IgD-negative memory B cell (primary cell): Measurements from ENCODE around the gene TTLL11. TPM values are rescaled to one million over a fixed set of nuclear protein-coding genes. Genes with fewer than 3 reads are reported as not detected.
"Not testable (repeated sequence)": the region's sequence is repeated elsewhere in the genome, so short reads cannot be mapped to it uniquely, and the experiment has no call there.

ENCODE experiments used
- H3K27ac Mint-ChIP-seq, 3 donors: one replicate each; pipeline ENCODE4 v1.8.0; 2020 to 2022; ENCODE audit warnings: mild to moderate bottlenecking in 3 of 3, mixed read lengths in 3 of 3, moderate library complexity in 1 of 3
- H3K27me3 Mint-ChIP-seq: one replicate; pipeline ENCODE4 v1.8.0; 2021; ENCODE audit warnings: mixed read lengths
- H3K36me3 Mint-ChIP-seq: one replicate; pipeline ENCODE4 v1.8.0; 2020; ENCODE audit warnings: mild to moderate bottlenecking, mixed read lengths
- H3K4me1 Mint-ChIP-seq, 3 donors: one replicate each; pipeline ENCODE4 v1.8.0; 2020 to 2022; ENCODE audit warnings: mixed read lengths in 3 of 3, mild to moderate bottlenecking in 1 of 3
- H3K4me3 Mint-ChIP-seq, 4 donors: one replicate each; pipeline ENCODE4 v1.8.0; 2020 to 2022; ENCODE audit warnings: mild to moderate bottlenecking in 4 of 4, mixed read lengths in 4 of 4, moderate library complexity in 3 of 4
- H3K9me3 Mint-ChIP-seq, 3 donors: one replicate each; pipeline ENCODE4 v1.8.0; 2020 to 2021; ENCODE audit warnings: mixed read lengths in 3 of 3, mild to moderate bottlenecking in 1 of 3
- polyA plus RNA-seq: library from polyadenylated mRNA; unstranded; fragments of 300-500 nt; fragmentation: Illumina TruSeq; gene quantifications from one replicate; pipeline ENCODE4 v1.2.3, GENCODE V29; 2021

The TTLL11 gene
- polyA plus RNA-seq, 1 donor from 2014 or later, result 6.0 TPM

DNA sequence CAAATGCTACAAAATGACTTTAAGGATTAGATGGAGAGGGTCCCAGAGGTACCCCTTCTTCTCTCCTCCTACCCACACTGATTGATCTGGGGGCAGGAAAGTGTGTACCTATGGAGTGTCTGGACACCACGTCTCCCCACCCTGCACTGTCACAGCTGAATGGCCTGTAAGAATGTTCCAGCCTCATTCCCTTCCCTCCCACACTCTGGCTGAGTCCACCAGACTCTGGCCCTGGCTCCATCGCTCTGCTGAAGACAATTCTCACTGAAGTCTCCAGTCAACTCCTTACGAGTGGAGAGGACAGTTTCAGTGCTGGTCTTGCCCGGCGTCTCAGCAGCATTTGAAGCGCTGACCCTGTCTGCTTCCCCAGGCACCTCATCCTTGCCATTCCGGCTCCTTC is 105.8 kb downstream of the TTLL11 start:
- Mint-ChIP-seq H3K36me3 (peaks cover 6% of the 10 kb centered on the region), H3K4me1 (peaks cover 0 to 1% (median 0%) of the 10 kb centered on the region in 3 donors), H3K27ac (no peak overlapping the region), H3K9me3 (no peaks in the 10 kb centered on the region), H3K27me3 (no peaks in the 10 kb centered on the region), H3K4me3 (no peak overlapping the region)

DNA sequence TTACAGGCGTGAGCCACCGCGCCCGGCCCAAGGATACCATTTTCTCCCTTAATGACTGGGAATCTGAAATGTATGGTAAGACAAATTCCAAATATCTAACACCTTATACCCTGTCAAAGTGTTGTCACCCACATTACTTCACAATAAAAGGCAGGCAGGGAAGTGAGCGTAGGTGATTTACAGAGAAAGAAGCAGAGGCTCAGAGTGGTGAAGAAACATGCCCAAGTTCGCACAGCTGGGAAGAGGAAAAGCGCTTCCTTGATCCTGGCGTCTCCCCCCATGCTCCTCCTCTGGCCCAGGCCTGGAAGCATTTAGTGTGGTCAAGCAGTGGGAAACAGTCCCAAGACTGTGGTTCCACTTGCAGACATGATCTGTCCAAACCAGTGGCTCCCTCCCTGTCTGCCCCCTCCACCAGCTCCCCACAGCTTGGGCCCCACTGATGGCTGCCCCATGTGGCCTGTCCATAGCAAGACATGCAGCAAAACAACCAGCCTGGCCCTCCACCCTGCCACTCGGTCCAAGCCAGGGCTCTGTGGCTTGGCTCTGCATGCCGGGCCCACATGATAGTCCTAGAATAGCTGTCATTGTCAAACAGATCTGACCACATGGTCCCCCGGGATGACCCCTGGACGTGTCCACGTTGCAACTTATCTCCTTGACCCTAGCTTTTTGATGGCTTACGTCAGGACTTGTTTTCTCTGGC is 107.2 kb downstream of the TTLL11 start:
- H3K27ac Mint-ChIP-seq, result no peak overlapping the region
- H3K4me3 Mint-ChIP-seq, result no peak overlapping the region
- no peaks in the 10 kb centered on the region for H3K27me3 Mint-ChIP-seq
- H3K36me3 Mint-ChIP-seq, result peaks cover 13% of the 10 kb centered on the region
- peaks cover 0 to 5% (median 3%) of the 10 kb centered on the region in 3 donors for H3K9me3 Mint-ChIP-seq
- H3K4me1 Mint-ChIP-seq, result no peaks in the 10 kb centered on the region

DNA sequence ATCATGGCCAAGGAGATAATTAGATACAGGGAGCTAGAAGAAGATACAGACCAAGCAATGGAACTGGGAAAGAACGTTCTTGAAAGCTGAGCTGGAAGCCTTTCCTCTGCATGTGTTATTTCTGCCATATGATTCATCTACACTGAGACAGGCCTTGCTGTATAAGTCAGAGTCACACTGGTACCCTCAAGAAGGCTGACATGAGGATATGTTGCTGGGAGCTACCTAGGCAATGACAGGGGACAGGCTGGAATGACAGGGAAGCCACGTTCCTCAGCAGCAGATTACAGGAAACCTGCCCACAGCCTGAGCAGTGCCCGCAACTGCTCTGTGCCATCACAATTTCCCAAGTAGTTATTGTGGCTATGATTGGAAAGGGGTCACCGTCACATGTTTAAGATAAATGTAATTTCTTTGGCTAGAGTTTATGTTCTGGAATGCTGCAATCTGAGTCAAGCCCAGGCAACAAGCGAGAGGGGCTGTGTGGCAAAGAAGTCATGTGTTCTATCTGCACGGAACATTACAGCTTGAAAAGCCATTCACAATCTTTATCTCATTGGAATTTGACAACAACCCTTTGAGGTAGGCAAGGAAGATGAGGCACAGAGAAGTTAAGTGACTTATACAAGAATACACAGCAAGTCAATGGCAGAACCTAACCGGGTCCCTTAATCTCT is 108.2 kb downstream of the TTLL11 start:
- Mint-ChIP-seq H3K4me3 (no peak overlapping the region), H3K36me3 (peaks cover 13% of the 10 kb centered on the region), H3K27ac (no peak overlapping the region), H3K9me3 (peaks cover 2 to 8% (median 3%) of the 10 kb centered on the region in 3 donors), H3K27me3 (no peaks in the 10 kb centered on the region), H3K4me1 (no peaks in the 10 kb centered on the region)

DNA sequence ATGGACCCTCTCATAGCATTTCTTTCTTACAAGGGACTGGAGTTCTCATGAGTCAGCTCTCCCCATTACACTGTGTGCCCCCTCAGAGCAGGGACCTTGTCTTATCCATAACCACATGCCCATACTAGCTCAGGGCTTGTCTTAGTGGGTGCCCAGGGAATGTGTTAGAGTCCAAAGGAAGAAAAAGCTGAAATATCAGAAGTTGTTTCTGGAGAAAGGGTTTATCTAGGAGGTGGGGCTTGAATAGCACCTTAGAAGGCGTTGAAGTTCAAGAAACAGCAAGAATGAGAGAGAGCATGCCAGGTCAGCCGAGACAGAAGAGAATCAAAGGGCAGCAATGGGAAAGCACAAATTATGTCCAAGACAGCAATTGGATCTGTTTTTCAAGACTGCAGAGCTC is 109.4 kb downstream of the TTLL11 start:
- Mint-ChIP-seq H3K36me3 (peaks cover 13% of the 10 kb centered on the region), H3K4me1 (no peaks in the 10 kb centered on the region), H3K9me3 (peaks cover 3 to 8% (median 6%) of the 10 kb centered on the region in 3 donors), H3K27me3 (no peaks in the 10 kb centered on the region), H3K4me3 (no peak overlapping the region), H3K27ac (no peak overlapping the region)

DNA sequence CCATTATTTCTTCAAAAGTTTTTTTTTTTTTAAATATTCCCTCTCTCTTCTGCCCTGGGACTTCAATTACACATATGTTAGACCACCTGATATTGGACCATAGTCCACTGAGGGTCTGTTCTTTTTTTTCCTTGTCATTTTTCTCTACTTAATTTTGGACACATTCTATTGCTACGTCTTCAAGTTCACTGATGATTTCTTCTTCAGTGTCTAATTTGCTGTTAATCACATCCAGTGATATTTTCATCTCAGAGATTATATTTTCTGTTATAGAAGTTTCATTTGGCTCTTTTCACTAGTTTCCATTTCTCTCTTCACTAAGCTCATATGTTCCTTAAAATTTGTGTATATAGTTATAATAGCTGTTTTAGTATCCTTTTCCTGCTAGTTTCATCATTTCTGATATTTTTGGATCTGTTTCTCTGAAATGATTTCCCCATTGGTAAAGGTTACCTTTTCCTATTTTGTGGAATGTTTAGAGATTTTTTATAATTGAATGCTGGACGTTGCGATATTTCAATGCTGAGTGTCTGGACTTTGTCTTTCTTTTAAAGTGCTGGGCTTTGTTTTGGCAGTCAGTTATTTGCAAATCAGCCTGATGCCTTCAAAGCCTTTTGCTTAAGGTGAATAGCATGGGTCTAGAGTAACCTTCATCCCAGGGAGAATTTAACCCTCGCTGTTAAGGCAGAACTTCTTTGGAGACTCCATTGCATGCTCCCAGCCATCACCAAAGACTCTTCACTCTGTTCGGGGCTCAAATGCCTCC is 111.8 kb downstream of the TTLL11 start:
- Mint-ChIP-seq H3K4me1 (no peaks in the 10 kb centered on the region), H3K4me3 (no peak overlapping the region), H3K27me3 (no peaks in the 10 kb centered on the region), H3K9me3 (peaks cover 3 to 8% (median 6%) of the 10 kb centered on the region in 3 donors), H3K36me3 (peaks cover 10% of the 10 kb centered on the region), H3K27ac (no peak overlapping the region)

DNA sequence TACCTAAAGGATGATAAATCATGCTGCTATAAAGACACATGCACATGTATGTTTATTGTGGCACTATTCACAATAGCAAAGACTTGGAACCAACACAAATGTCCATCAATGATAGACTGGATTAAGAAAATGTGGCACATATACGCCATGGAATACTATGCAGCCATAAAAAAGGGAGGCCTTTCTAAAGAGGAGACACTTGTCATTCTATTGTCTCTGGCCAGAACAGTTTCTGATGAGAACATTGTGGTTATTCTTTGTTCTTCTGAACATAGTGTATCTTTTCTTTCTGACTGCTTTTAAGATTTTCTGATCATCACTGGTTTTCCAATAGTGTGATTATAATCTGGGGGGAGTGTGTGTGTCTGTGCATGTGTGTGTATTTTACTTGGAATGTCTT is 112.4 kb downstream of the TTLL11 start:
- H3K36me3 Mint-ChIP-seq, result peaks cover 12% of the 10 kb centered on the region
- H3K4me1 Mint-ChIP-seq, H3K9me3 Mint-ChIP-seq, H3K4me3 Mint-ChIP-seq, H3K27ac Mint-ChIP-seq, H3K27me3 Mint-ChIP-seq: not testable (repeated sequence)

DNA sequence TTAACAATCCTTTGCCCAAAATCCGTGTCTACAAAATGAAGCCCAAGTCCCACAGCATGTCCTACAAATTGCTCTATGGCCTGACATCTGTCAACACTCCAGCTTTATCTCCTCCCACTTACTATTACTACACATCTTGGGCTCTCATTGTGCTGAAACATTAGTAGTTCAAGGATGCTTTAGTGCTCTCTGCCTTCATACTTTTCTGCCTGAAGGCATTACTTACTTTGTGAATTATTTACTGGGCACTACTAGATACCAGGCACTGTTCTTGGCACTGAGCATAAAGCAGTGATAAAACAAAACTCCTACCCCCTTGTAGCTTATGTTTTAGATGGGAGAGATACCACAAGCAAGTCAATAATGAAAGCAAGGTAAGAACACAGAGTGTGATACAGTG is 113.4 kb downstream of the TTLL11 start:
- no peaks in the 10 kb centered on the region for H3K27me3 Mint-ChIP-seq

DNA sequence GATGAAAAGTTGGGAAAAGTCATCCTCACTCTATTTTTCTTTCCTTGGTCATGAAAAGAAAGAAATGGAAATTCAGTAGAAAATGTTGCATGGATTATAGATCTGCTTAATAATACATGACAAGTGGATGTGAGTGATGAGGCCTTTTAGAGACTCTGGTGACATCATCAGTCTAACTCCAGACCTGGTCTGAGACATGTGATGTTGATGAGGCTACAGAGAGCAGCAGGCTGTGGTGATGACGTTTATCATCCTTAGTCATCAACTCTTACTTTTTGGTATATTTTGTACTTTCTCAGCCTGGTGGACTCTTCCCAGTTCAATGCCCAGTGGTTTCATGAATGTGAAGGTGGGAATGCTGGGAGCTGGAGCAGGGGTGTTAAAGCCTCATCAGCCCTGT is 116.4 kb downstream of the TTLL11 start:
- Mint-ChIP-seq H3K27me3 (no peaks in the 10 kb centered on the region), H3K9me3 (peaks cover 5 to 10% (median 8%) of the 10 kb centered on the region in 3 donors), H3K27ac (no peak overlapping the region), H3K36me3 (peaks cover 11% of the 10 kb centered on the region), H3K4me3 (no peak overlapping the region), H3K4me1 (peaks cover 6 to 14% (median 7%) of the 10 kb centered on the region in 3 donors)

More for the DNA sequence above, 113.4 kb downstream of the TTLL11 start:
- Mint-ChIP-seq H3K9me3 (peaks cover 3 to 8% (median 6%) of the 10 kb centered on the region in 3 donors), H3K36me3 (peaks cover 15% of the 10 kb centered on the region), H3K4me1 (no peaks in the 10 kb centered on the region), H3K27ac (no peak overlapping the region), H3K4me3 (no peak overlapping the region)

DNA sequence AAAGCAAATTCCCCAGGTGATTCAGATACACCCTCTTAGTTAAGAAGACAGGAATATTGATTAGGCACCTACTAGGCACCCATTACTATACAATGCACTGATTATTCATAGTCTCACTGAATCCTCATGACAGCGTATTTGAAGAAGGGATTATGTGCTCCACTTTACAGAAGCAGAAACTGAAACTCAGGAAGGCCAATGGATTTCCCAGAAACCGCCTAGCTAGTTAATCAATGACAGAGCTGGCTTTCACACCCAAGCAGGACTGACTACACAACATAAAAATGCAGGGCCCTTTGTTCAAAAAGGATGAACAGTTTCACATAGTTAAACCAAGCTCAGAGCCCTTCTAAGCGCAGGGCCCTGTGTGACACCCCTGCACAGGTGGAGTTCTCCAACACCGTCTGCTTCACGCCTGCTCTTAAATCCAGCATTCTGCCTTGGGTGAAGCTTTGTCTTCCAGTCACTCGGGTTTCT is 117.3 kb downstream of the TTLL11 start:
- Mint-ChIP-seq H3K27me3 (no peaks in the 10 kb centered on the region), H3K9me3 (peaks cover 2 to 9% (median 3%) of the 10 kb centered on the region in 3 donors), H3K36me3 (peaks cover 9% of the 10 kb centered on the region), H3K4me3 (no peak overlapping the region), H3K27ac (no peak overlapping the region), H3K4me1 (peaks cover 6 to 14% (median 7%) of the 10 kb centered on the region in 3 donors)

DNA sequence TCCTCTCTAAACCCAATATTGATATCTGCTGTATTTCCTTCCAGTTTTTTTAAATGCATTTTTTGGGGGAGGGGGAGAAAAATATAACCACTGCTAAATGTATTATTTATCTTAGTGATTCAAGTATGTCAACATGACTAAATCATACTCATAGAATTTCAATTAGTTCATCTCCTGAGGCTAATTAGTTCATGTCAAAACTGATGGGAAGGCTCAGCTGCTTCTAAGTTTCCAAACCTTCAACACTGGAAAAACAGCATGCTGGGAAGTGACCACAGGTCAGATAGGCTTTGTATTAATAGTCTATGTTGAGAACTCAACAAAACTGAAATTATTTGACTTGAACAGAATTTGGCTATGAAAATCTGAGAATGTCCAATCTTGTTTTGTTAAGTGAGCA is 118.7 kb downstream of the TTLL11 start:
- Mint-ChIP-seq H3K27me3 (peaks cover 2% of the 10 kb centered on the region), H3K9me3 (peaks cover 0 to 5% (median 5%) of the 10 kb centered on the region in 3 donors), H3K36me3 (peaks cover 9% of the 10 kb centered on the region), H3K4me3 (no peak overlapping the region), H3K27ac (no peak overlapping the region), H3K4me1 (peaks cover 6 to 14% (median 7%) of the 10 kb centered on the region in 3 donors)

DNA sequence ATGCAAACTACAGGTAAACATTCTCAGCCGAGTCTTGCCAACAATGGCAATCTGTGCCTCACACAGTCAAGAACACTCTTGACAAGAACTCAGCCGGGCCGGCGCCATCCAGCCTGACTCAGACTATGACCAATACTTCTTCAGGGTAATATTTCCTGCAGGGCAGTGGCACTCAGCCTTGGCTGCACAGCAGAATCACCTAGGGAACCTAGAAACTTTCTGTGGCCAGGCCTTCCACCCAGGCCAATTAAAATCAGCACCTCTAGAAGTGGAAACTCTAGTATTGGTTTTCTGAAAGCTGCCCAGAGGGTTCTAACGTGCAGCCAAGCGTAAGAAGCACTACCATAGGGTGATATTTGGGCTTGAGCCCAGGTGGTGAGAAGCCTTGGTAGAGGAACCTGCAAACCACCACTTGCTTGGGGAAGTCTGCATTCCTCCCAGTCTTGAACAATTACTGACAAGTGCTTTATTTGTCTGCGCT is 120.6 kb downstream of the TTLL11 start:
- H3K4me1 Mint-ChIP-seq, result peaks cover 6 to 14% (median 7%) of the 10 kb centered on the region in 3 donors
- peaks cover 13% of the 10 kb centered on the region for H3K36me3 Mint-ChIP-seq
- no peak overlapping the region for H3K27ac Mint-ChIP-seq
- H3K4me3 Mint-ChIP-seq, result peak overlapping the region in 1 of 4 donors; percentile 37
- peaks cover 0 to 5% (median 4%) of the 10 kb centered on the region in 3 donors for H3K9me3 Mint-ChIP-seq
- H3K27me3 Mint-ChIP-seq, result peaks cover 2% of the 10 kb centered on the region

DNA sequence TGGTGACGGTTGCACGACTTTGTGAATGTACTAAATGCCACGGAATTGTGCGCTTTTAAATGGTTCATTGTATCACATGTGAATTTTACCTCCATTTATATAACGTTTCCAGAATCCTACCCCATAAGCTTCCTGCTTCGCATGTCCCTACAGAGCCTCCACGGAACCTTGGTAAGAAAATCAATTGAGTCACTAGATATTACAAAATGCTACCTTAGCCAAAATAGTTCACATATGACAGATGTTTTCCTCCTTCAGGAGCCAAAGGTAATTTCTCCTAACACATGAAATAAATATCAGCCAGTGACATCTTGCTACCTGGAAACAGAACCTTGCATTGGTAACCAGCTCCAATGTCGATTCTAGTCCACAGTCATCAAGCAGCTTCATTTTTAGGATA is 125.1 kb downstream of the TTLL11 start:
- Mint-ChIP-seq H3K4me3 (no peak overlapping the region), H3K36me3 (peaks cover 8% of the 10 kb centered on the region), H3K9me3 (peaks cover 0 to 6% (median 4%) of the 10 kb centered on the region in 3 donors), H3K27me3 (peaks cover 2% of the 10 kb centered on the region), H3K27ac (no peak overlapping the region), H3K4me1 (peaks cover 4 to 11% (median 7%) of the 10 kb centered on the region in 3 donors)

DNA sequence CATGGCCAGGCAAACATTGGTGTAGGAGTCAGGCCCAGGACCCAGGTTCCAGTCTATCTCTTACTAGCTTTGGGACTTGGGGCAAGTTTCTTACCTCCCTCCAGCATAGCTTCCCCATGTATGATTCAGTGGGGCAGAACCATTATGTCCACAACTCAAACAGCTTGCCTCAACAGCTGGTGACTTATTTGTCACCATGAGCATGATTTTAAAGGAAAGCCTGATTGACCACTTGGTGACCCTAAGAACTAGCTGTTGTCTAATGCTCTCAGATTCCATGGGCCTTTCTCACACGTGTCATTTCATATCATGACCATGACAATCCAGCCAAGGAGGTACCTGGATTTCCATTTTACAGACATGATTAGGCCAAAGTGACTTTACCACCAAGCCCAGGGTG is 126.4 kb downstream of the TTLL11 start:
- Mint-ChIP-seq H3K9me3 (peaks cover 0 to 4% (median 0%) of the 10 kb centered on the region in 3 donors), H3K36me3 (peaks cover 8% of the 10 kb centered on the region), H3K27ac (no peak overlapping the region), H3K4me3 (no peak overlapping the region), H3K4me1 (no peaks in the 10 kb centered on the region), H3K27me3 (peaks cover 2% of the 10 kb centered on the region)

DNA sequence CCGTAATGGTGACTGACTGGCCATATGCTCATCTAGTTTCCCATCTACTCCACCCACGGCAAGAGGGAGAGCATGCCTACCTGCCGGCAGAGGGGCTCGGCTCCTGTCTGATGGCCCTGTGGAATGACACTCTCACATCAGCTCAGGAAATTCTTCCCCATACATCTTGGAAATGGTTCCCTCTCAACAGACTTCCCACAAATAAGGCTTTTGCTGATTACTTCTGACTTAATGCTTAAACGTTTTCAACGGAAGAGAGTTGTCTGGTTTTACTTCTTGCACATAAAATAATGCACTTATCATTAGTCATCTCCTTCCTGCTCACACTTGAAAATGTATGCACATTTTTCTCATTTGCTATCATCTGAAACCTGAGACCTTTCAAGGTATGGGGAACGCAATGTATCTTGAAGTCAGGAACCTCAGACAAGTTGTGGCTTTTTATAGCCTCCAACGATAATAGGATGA is 129.5 kb downstream of the TTLL11 start:
- Mint-ChIP-seq H3K27ac (no peak overlapping the region), H3K4me3 (no peak overlapping the region), H3K27me3 (no peaks in the 10 kb centered on the region)

DNA sequence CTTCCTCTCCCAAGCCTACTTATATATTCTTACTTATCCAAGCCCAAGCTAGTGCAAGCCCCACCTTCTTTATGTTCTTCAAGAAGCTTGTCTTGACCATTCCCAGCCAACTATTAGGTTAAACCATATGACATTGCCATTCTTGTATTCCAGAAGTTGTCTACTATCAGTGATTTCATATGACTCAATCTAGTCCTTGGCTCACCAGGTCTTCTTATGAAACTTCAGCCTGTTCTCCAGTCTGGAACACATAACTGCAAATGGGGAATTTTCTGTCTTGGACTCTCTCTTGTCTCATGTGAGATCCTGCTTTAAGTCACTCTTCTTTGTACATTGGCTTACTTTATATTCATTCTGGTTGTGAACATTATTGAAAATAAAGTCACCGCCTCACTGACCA is 130.7 kb downstream of the TTLL11 start:
- H3K27ac Mint-ChIP-seq, result no peak overlapping the region
- H3K4me1 Mint-ChIP-seq, result no peaks in the 10 kb centered on the region
- peaks cover 3% of the 10 kb centered on the region for H3K36me3 Mint-ChIP-seq
- H3K9me3 Mint-ChIP-seq, result peaks cover 0 to 2% (median 0%) of the 10 kb centered on the region in 3 donors
- no peak overlapping the region for H3K4me3 Mint-ChIP-seq
- no peaks in the 10 kb centered on the region for H3K27me3 Mint-ChIP-seq

More for the DNA sequence above, 129.5 kb downstream of the TTLL11 start:
- Mint-ChIP-seq H3K9me3 (peaks cover 0 to 2% (median 0%) of the 10 kb centered on the region in 3 donors), H3K4me1 (no peaks in the 10 kb centered on the region), H3K36me3 (peaks cover 8% of the 10 kb centered on the region)
